ENCODE data around the gene OR3A3.
"Not testable (repeated sequence)": the region's sequence is repeated elsewhere in the genome, so short reads cannot be mapped to it uniquely, and the experiment has no call there.

OR3A3 gene

GRCh38 chr17:3398310-3398709, 12.9 kb upstream of the OR3A3 start, which contains the start of gene OR1E1:
OR1E1 (minus strand) TSS chr17:3398410; CDS start chr17:3398410, 0 bp downstream.
- no peak for DNase-seq (ENCODE audit: low read depth, low spot score)

DNA sequence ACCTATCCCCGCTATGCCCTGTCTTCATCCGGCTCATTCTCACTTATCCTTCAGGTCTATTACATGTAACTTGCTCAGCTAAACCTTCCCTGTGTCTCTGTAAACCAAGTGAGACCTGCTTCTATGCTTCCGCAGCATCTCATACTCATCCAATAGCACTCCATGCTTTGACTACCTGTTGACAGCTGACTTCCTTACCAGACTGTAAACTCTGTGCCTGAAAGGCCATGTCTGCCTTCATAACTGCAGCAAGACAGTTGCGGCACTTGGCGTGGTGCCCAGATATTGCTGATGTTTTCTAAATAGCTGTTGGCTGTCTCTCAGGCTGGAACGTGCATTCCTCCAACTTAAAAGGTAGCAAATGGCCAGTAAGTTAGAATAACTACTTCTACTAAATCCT, 11.1 kb upstream of the OR3A3 start:
- no peak for DNase-seq (ENCODE audit: low read depth, low spot score)
- TF ChIP-seq CTCF (IDR thresholded peaks at IDR 0.05; ENCODE audit: insufficient read depth, low read length, missing control alignments), result no peak
- CTCF ChIA-PET, result no interaction called here
- no peak overlapping the region for H3K4me3 ChIP-seq (ENCODE audit: low read depth, low read length)
- POLR2A ChIA-PET, result no interaction called here

More at GRCh38 chr17:3398310-3398709, 12.9 kb upstream of the OR3A3 start, which contains the start of gene OR1E1:
- ChIA-PET CTCF (no interaction called here), POLR2A (no interaction called here)
- no peak for TF ChIP-seq CTCF (IDR thresholded peaks at IDR 0.05; ENCODE audit: insufficient read depth, low read length, missing control alignments)
- H3K4me3 ChIP-seq (ENCODE audit: low read depth, low read length), result no peak within 1 kb of the TSS

- CTCF ChIA-PET, result no interaction called here
- no peak overlapping the region for H3K4me3 ChIP-seq (ENCODE audit: low read depth, low read length)
- POLR2A ChIA-PET, result no interaction called here
- no peak for TF ChIP-seq CTCF (IDR thresholded peaks at IDR 0.05; ENCODE audit: insufficient read depth, low read length, missing control alignments)
- no peak for DNase-seq (ENCODE audit: low read depth, low spot score)
These were observed 9.4 kb upstream of the OR3A3 start for GRCh38 chr17:3401786-3402185.

- H3K4me3 ChIP-seq (ENCODE audit: low read depth, low read length); POLR2A ChIA-PET; DNase-seq (ENCODE audit: low read depth, low spot score); CTCF ChIA-PET: not testable (repeated sequence)
These were observed 7.3 kb upstream of the OR3A3 start for GRCh38 chr17:3403856-3404255.

GRCh38 chr17:3412216-3412615, 1.0 kb downstream of the OR3A3 start:
- POLR2A ChIA-PET, result not testable (repeated sequence)

DNA sequence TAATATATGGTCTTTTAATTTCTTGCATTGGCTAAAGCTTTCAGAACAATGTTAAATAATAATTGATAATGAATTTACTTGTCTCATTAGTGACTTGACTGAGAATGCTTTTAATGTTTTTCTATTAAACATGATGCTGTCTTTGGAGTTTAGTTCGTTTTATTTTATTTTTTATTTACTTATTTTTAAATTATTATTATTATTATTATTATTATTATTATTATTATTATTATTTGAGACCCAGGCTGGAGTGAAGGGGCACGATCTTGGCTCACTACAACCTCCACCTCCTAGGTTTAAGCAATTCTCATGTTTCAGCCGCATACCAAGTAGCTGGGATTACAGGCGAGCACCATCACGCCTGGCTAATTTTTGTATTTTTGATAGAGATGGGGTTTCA, 4.4 kb downstream of the OR3A3 start:
- DNase-seq (ENCODE audit: low read depth, low spot score), result no peak
- TF ChIP-seq CTCF (IDR thresholded peaks at IDR 0.05; ENCODE audit: insufficient read depth, low read length, missing control alignments), result no peak
- no peak overlapping the region for H3K4me3 ChIP-seq (ENCODE audit: low read depth, low read length)
- ChIA-PET POLR2A (no interaction called here), CTCF (no interaction called here)

More at GRCh38 chr17:3412216-3412615, 1.0 kb downstream of the OR3A3 start:
- DNase-seq (ENCODE audit: low read depth, low spot score); H3K4me3 ChIP-seq (ENCODE audit: low read depth, low read length); CTCF ChIA-PET: not testable (repeated sequence)

GRCh38 chr17:3418222-3418621, 7.1 kb downstream of the OR3A3 start:
- H3K4me3 ChIP-seq (ENCODE audit: low read depth, low read length), result no peak overlapping the region
- POLR2A ChIA-PET, result no interaction called here
- CTCF ChIA-PET, result no interaction called here
- TF ChIP-seq CTCF (IDR thresholded peaks at IDR 0.05; ENCODE audit: insufficient read depth, low read length, missing control alignments), result no peak
- DNase-seq (ENCODE audit: low read depth, low spot score), result no peak

GRCh38 chr17:3433215-3433614, 22.0 kb downstream of the OR3A3 start:
- POLR2A ChIA-PET; DNase-seq (ENCODE audit: low read depth, low spot score); H3K4me3 ChIP-seq (ENCODE audit: low read depth, low read length); CTCF ChIA-PET: not testable (repeated sequence)

Measured in AG04449 (cell line).